Measurements from ENCODE around the gene AP5S1. TPM values are rescaled to one million over a fixed set of nuclear protein-coding genes. Genes with fewer than 3 reads are reported as not detected.

AP5S1 gene
- total and polyA plus RNA-seq, 2 of the 4 experiments (the other 2 are of a cell fraction): 10.1 to 11.7 TPM

DNA sequence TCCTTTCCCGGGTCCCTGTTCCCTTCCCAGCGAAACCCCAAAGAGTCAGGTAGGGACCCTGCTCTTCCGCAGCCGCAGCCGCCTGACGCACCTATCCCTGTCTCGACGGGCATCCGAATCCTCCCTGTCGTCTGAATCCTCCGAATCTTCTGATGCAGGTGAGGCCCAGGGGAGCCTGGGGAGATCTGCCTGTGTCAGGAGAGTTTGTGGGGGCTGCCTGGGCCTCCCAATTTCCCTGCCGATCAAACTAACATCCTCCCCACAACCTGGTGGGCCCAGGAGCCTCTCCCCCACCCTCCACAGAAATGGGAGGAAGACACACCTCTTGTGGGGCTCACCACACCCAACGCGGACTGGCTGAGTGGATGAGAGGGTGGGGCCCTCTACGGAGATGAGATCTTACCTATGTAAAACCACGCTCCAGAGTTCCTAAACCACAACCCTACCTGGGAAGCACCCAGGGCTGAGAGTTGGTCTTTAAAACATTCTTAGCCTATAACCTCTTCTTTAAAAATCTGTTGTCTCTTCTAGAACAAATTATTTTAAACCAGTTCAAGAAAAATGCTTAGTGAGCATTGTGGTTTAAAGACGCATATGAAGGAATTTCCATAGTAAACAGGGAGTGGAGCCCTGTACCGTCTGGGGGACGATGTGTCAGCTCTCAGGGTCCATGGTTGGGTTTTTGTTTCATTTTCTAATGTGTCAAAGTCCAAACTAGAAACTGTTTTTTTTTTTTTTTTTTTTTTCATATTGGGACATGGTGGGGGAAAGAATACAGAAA is 22.6 kb upstream of the AP5S1 start:
- H3K27ac ChIP-seq (ENCODE audit: insufficient read depth, low read length): peak overlapping the region; percentile 86

More for the DNA sequence above, 22.6 kb upstream of the AP5S1 start:
- no TSS peak for BruUV-seq (replicated peaks)
- Histone ChIP-seq H2BK5ac (ENCODE audit: low read depth, low read length, poor library complexity, severe bottlenecking) (peak overlapping the region; percentile 68), H2AK5ac (ENCODE audit: low read depth, low read length) (peak overlapping the region; percentile 69), H3K9me3 (ENCODE audit: control insufficient read depth, insufficient read depth, low read length) (no peaks in the 10 kb centered on the region), H3K9me1 (ENCODE audit: insufficient read depth, low read length) (peaks cover 22% of the 10 kb centered on the region), H4K8ac (ENCODE audit: low read depth in 2 of 2, low read length in 2 of 2) (peak overlapping the region; percentile 44 to 85; a peak in 3 of 4 replicates), H3K56ac (ENCODE audit: extremely low read depth, insufficient read depth, low read length) (peak overlapping the region; percentile 56; the same call in 1 of the 2 replicates), H3K4me3 (ENCODE audit: insufficient read depth, low read depth, low read length) (peak overlapping the region; percentile 82), H4K91ac (ENCODE audit: insufficient read depth, low read depth, low read length) (peak overlapping the region; percentile 63), H2BK20ac (ENCODE audit: low read depth, low read length) (peak overlapping the region; percentile 38; the same call in 1 of the 2 replicates), H2BK120ac (ENCODE audit: low read depth, low read length) (peak overlapping the region; percentile 74), H3K36me3 (ENCODE audit: control insufficient read depth, insufficient read depth, low read length) (peaks cover 37% of the 10 kb centered on the region), H3K9ac (ENCODE audit: low read depth, low read length) (peak overlapping the region; percentile 87), H4K20me1 (ENCODE audit: insufficient read depth, low read length) (no peaks in the 10 kb centered on the region), H3K4ac (ENCODE audit: low read depth, low read length) (peak overlapping the region; percentile 74), H3K4me1 (ENCODE audit: control insufficient read depth, insufficient read depth, low read length) (peaks cover 26% of the 10 kb centered on the region), H2AK9ac (replicated peaks; ENCODE audit: low read depth, low read length, poor library complexity) (peak overlapping the region; percentile 95), H3K79me1 (ENCODE audit: low read depth in 1 of 2, low read length in 2 of 2) (peaks cover 36 to 75% of the 10 kb centered on the region in 2 experiments), H3K18ac (ENCODE audit: low read depth, low read length) (0 out of 2 replicates have a peak overlapping the region, but pooled peaks have one; percentile 8), H2BK15ac (ENCODE audit: low read depth, low read length) (0 out of 3 replicates have a peak overlapping the region, but pooled peaks have one; percentile 41), H2AFZ (replicated peaks; ENCODE audit: low read length, poor library complexity) (no peak overlapping the region), H4K5ac (ENCODE audit: low read depth, low read length) (0 out of 2 replicates have a peak overlapping the region, but pooled peaks have one; percentile 4), H3K14ac (replicated peaks; ENCODE audit: low read depth, low read length) (0 out of 2 replicates have a peak overlapping the region, but pooled peaks have one; percentile 43), H3K27me3 (ENCODE audit: control insufficient read depth, insufficient read depth, low read length) (no peaks in the 10 kb centered on the region), H3K4me2 (ENCODE audit: low read depth, low read length) (peak overlapping the region; percentile 76), H3K23ac (ENCODE audit: low read depth, low read length) (peak overlapping the region; percentile 80; the same call in 1 of the 2 replicates)
- in situ Hi-C loops (cut with MboI; ENCODE audit: low sequenced_read_pairs) (no loop called here), intact Hi-C loops (cut with micrococcal nuclease) (loop anchor here (2.0 kb wide), 1 partner anchor 15 kb away; no protein-coding TSS in a partner anchor), dilution Hi-C loops (cut with HindIII; ENCODE audit: low sequenced_read_pairs, unreplicated experiment) (no loop called here)
- CTCF ChIA-PET: no interaction called here
- POLR2A ChIA-PET (ENCODE audit: unreplicated experiment): interaction anchor here (0.5 to 0.7 kb wide), 3 partner anchors 42 to 96 kb away, joined by 3 to 12 read pairs (median 7); no protein-coding TSS in a partner anchor
- DNase-seq (peak; percentile 67), ATAC-seq (ENCODE audit: low read depth) (no peak)
- no CpG with 5 or more reads among the region's 19 CpGs for WGBS, 2 experiments (ENCODE audit: extremely low coverage in 2 of 2, insufficient read length in 1 of 2)
- peak; percentile 90 for TF ChIP-seq MAFK (IDR thresholded peaks at IDR 0.05; ENCODE audit: low read depth, low read length)
- TF ChIP-seq MAZ (IDR thresholded peaks at IDR 0.05; ENCODE audit: borderline replicate concordance, low read depth, low read length): no peak

Data from IMR-90 (cell line).